MM.1S (cell line): ENCODE data around the gene RBBP7.

Experiments used
- DNase-seq: peaks from one replicate; pipeline ENCODE4 v3.0.0-alpha.2; 2015
- H2AFZ ChIP-seq: fragments of 300-600 bp; sonication (generic); 2 replicates; pipeline ENCODE4 v1.6.0; 2016; ENCODE audit warnings: antibody characterized with exemption, low read length
- H3F3A ChIP-seq: fragments of 300-600 bp; sonication (generic); 2 replicates; pipeline ENCODE4 v1.6.1; 2016; ENCODE audit warnings: mild to moderate bottlenecking, antibody characterized with exemption, low read length, moderate library complexity, mixed read lengths; ENCODE audit not compliant: insufficient read depth
- H3K27ac ChIP-seq: fragments of 300-600 bp; sonication (generic); 2 replicates; pipeline ENCODE4 v1.5.1; 2016; ENCODE audit warnings: mild to moderate bottlenecking, low read length
- H3K27me3 ChIP-seq: fragments of 300-600 bp; sonication (generic); replicated peaks from 2 replicates; pipeline ENCODE4 v1.6.0; 2016; ENCODE audit warnings: low read length; ENCODE audit not compliant: insufficient read depth
- H3K36me3 ChIP-seq: fragments of 300-600 bp; sonication (generic); replicated peaks from 2 replicates; pipeline ENCODE4 v1.6.1; 2016; ENCODE audit warnings: mild to moderate bottlenecking, low read length, mixed read lengths; ENCODE audit not compliant: insufficient read depth
- H3K4me1 ChIP-seq: fragments of 300-600 bp; sonication (generic); 2 replicates; pipeline ENCODE4 v1.6.1; 2016; ENCODE audit warnings: low read length, mixed read lengths
- H3K4me2 ChIP-seq: fragments of 300-600 bp; sonication (generic); 2 replicates; pipeline ENCODE4 v1.6.0; 2016; ENCODE audit warnings: low read depth, low read length
- H3K4me3 ChIP-seq: fragments of 300-600 bp; sonication (generic); 2 replicates; pipeline ENCODE4 v1.5.1; 2016; ENCODE audit warnings: low read length, mixed read lengths
- H3K79me2 ChIP-seq: fragments of 300-600 bp; sonication (generic); 2 replicates; pipeline ENCODE4 v1.6.1; 2016; ENCODE audit warnings: mixed run types, low read length, mixed read lengths
- H3K9ac ChIP-seq: fragments of 300-600 bp; sonication (generic); 2 replicates; pipeline ENCODE4 v1.6.1; 2016; ENCODE audit warnings: low read length, mixed read lengths
- H3K9me2 ChIP-seq: fragments of 300-600 bp; sonication (generic); replicated peaks from 2 replicates; pipeline ENCODE4 v1.6.1; 2016; ENCODE audit warnings: mild to moderate bottlenecking, low read length, mixed read lengths; ENCODE audit not compliant: insufficient read depth
- H3K9me3 ChIP-seq: fragments of 300-600 bp; sonication (generic); replicated peaks from 2 replicates; pipeline ENCODE4 v1.6.1; 2016; ENCODE audit warnings: mild to moderate bottlenecking, low read length, mixed read lengths; ENCODE audit not compliant: insufficient read depth
- H4K20me1 ChIP-seq: fragments of 300-600 bp; sonication (generic); 2 replicates; pipeline ENCODE4 v1.6.1; 2016; ENCODE audit warnings: mild to moderate bottlenecking, low read length, moderate library complexity, mixed read lengths; ENCODE audit not compliant: insufficient read depth
- EZH2 ChIP-seq: fragments of 300-600 bp; sonication (generic); optimal IDR thresholded peaks from 2 replicates; pipeline ENCODE3; 2017; ENCODE audit warnings: low read depth, mild to moderate bottlenecking, antibody characterized with exemption, low read length, mixed read lengths
- EZH2phosphoT487 ChIP-seq: fragments of 300-600 bp; sonication (generic); IDR thresholded peaks from 2 replicates; pipeline ENCODE4 v1.6.1; 2018; ENCODE audit warnings: antibody characterized with exemption, low read length
- TF ChIP-seq, protein P1 (sequence below): fragments of 300-600 bp; sonication (generic); IDR thresholded peaks from 2 replicates; pipeline ENCODE4 v1.5.1; 2016; ENCODE audit warnings: antibody characterized with exemption, low read length, mixed read lengths

The RBBP7 gene

DNA sequence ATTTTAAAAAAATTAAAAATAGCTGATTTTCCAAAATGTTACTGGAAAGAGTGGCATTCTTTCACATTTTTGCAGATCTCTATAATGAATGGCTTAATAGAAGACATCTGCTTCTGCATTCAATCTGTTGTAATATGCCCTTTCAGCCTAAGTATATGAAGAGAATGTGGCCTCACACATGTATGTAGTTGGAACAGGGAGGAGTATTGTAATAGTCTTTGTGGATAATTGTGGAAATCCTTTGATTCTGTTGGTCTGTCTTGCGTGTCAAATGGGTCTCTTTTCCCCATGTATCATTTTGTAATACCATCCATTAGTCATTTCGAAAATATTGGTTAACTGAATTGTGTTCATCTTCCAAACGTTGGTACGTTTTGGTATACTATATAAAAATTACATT is 72.3 kb downstream of the RBBP7 start:
- Histone ChIP-seq H3K27me3 (no peaks in the 10 kb centered on the region), H3K36me3 (no peaks in the 10 kb centered on the region), H3K4me2 (no peak overlapping the region), H3K9ac (no peak overlapping the region), H2AFZ (no peak overlapping the region), H3F3A (no peaks in the 10 kb centered on the region), H3K79me2 (peaks cover 76% of the 10 kb centered on the region), H3K9me3 (no peaks in the 10 kb centered on the region), H3K9me2 (no peaks in the 10 kb centered on the region), H3K4me3 (no peak overlapping the region), H3K4me1 (no peaks in the 10 kb centered on the region), H3K27ac (no peak overlapping the region), H4K20me1 (no peaks in the 10 kb centered on the region)
- DNase-seq: no peak
- TF ChIP-seq EZH2phosphoT487: no peak
- TF ChIP-seq EZH2: no peak
- TF ChIP-seq, protein P1, sequence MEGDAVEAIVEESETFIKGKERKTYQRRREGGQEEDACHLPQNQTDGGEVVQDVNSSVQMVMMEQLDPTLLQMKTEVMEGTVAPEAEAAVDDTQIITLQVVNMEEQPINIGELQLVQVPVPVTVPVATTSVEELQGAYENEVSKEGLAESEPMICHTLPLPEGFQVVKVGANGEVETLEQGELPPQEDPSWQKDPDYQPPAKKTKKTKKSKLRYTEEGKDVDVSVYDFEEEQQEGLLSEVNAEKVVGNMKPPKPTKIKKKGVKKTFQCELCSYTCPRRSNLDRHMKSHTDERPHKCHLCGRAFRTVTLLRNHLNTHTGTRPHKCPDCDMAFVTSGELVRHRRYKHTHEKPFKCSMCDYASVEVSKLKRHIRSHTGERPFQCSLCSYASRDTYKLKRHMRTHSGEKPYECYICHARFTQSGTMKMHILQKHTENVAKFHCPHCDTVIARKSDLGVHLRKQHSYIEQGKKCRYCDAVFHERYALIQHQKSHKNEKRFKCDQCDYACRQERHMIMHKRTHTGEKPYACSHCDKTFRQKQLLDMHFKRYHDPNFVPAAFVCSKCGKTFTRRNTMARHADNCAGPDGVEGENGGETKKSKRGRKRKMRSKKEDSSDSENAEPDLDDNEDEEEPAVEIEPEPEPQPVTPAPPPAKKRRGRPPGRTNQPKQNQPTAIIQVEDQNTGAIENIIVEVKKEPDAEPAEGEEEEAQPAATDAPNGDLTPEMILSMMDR: no peak

DNA sequence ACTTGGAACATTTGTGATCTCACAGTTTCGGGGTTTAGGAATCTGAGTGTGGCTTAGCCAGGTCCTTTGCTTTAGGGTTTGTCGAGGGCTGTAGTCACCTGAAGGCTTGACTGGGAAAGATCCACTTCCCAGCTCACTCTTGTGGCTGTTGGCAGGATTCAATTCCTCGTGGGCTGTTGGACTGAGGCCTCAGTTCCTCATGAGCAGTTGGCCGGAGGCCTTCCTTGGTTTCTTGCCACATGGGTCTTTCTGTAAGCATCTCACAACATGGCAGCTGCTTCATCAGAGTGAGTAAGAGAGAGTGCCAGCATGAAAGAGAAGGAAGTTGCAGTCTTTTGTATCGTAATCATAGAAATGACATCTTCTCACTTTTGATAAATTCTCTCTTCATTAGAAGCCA is 72.8 kb downstream of the RBBP7 start:
- Histone ChIP-seq H3K4me3 (no peak overlapping the region), H2AFZ (no peak overlapping the region), H3K4me2 (no peak overlapping the region), H4K20me1 (no peaks in the 10 kb centered on the region), H3K9me2 (no peaks in the 10 kb centered on the region), H3K27ac (no peak overlapping the region), H3K9me3 (no peaks in the 10 kb centered on the region), H3K79me2 (peaks cover 73% of the 10 kb centered on the region), H3K27me3 (no peaks in the 10 kb centered on the region), H3K9ac (no peak overlapping the region), H3K36me3 (no peaks in the 10 kb centered on the region), H3K4me1 (no peaks in the 10 kb centered on the region), H3F3A (no peaks in the 10 kb centered on the region)
- TF ChIP-seq EZH2: no peak
- DNase-seq: no peak

DNA sequence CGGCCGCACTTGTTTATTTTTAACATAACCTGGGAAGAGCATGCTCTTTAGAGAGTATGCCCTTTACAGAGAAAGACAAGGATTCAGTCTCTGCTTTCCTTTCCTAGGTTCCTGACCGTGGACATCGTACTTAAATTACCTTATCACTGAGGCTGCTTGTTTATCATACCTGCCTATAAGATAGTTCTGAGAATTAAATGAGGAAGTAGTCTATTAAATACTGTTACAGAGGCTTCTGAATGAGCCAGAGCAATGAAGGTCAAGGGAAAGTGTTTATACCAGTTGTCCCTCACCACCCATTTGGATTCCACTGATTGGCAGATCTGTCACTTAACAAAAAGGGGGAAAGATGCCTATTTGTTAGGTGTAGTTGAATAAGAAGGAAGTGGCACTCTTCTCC is 73.9 kb downstream of the RBBP7 start:
- no peak for DNase-seq
- H3K9me3 ChIP-seq: no peaks in the 10 kb centered on the region
- H3F3A ChIP-seq: no peaks in the 10 kb centered on the region
- H3K4me2 ChIP-seq: no peak overlapping the region
- H3K9ac ChIP-seq: no peak overlapping the region
- H3K27ac ChIP-seq: no peak overlapping the region
- TF ChIP-seq EZH2: no peak
- TF ChIP-seq, protein P1: no peak
- no peak for TF ChIP-seq EZH2phosphoT487
- H2AFZ ChIP-seq: no peak overlapping the region
- peaks cover 75% of the 10 kb centered on the region for H3K79me2 ChIP-seq
- no peaks in the 10 kb centered on the region for H3K9me2 ChIP-seq
- no peaks in the 10 kb centered on the region for H3K36me3 ChIP-seq
- no peaks in the 10 kb centered on the region for H4K20me1 ChIP-seq
- H3K4me3 ChIP-seq: no peak overlapping the region
- H3K4me1 ChIP-seq: no peaks in the 10 kb centered on the region
- H3K27me3 ChIP-seq: no peaks in the 10 kb centered on the region
